Breast epithelium (tissue), 3 donors: ENCODE results near the gene NDUFAF2.

ENCODE experiments used
- CTCF ChIP-seq, 3 donors: fragments of 450-650 bp; IDR thresholded peaks; one replicate each; pipeline ENCODE4 v1.5.1; 2016 to 2017; ENCODE audit warnings: antibody characterized with exemption in 3 of 3, mild to moderate bottlenecking in 3 of 3, moderate library complexity in 3 of 3
- POLR2A ChIP-seq: fragments of 450-650 bp; IDR thresholded peaks from one replicate; pipeline ENCODE4 v1.6.1; 2016; ENCODE audit warnings: antibody characterized with exemption, mild to moderate bottlenecking, moderate library complexity

- TF ChIP-seq POLR2A (no peak), CTCF (IDR thresholded peaks at IDR 0.05) (no peak)
Measured at GRCh38 chr5:60996368-60996767, 51.4 kb downstream of the NDUFAF2 start.
